B cell (primary cell): ENCODE data around the gene FEZF1.

Experiments
- EZH2 ChIP-seq: IDR thresholded peaks from 2 replicates; pipeline ENCODE4 v1.6.1; 2012; ENCODE audit warnings: borderline replicate concordance, low read depth, mild to moderate bottlenecking, moderate library complexity, low read length; ENCODE audit not compliant: insufficient read depth, poor library complexity, severe bottlenecking
- TF ChIP-seq, protein P1 (sequence below): fragments of 200-600 bp; IDR thresholded peaks from one replicate; pipeline ENCODE4 v1.8.0; 2022; ENCODE audit warnings: antibody characterized with exemption, mild to moderate bottlenecking

DNA sequence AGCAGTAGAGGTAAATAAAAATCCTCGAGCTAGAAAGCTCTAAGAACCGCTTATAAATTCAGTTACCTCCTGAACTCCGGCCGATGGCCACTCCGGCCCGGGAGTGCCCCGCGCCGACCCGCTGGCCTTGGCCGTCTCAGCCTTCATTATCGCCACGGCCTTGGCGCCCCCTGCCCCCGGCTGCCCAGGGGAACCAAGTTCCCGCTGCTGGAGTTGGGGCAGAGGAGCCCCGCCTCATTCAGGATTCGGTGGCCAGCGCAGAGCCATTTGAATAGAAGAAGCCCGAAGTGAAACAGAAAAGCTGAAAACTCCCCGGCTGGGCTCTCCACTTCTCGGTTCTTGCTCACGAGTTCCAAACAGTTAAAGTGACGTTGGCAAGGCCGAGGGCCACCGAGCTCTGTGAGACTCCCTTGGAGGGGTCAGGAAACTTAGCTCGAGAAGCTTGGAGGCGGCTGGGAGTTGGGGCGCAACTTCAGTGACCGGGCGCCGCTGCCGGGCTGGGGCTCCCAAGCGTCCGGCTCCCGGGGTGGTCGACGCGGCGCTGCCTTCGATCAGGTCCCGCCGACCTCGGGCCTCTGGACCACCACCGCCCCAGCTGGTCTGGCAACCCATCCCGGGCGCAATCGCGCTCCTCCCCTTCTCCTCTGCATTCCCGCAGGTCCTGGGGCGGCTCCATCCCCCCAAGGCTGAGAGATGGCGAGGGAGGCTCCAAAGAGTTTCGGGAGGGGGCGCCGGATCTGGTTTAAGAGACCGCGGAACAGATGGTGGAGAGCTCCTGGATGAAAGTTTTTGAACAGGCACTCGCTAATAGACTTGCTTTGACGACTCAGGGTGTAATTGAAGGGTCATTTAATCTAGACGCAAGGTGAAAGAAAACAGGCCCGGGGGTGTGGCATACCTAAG, 5.8 kb upstream of the FEZF1 start:
- TF ChIP-seq, protein P1, sequence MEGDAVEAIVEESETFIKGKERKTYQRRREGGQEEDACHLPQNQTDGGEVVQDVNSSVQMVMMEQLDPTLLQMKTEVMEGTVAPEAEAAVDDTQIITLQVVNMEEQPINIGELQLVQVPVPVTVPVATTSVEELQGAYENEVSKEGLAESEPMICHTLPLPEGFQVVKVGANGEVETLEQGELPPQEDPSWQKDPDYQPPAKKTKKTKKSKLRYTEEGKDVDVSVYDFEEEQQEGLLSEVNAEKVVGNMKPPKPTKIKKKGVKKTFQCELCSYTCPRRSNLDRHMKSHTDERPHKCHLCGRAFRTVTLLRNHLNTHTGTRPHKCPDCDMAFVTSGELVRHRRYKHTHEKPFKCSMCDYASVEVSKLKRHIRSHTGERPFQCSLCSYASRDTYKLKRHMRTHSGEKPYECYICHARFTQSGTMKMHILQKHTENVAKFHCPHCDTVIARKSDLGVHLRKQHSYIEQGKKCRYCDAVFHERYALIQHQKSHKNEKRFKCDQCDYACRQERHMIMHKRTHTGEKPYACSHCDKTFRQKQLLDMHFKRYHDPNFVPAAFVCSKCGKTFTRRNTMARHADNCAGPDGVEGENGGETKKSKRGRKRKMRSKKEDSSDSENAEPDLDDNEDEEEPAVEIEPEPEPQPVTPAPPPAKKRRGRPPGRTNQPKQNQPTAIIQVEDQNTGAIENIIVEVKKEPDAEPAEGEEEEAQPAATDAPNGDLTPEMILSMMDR, result no peak
- TF ChIP-seq EZH2, result no peak
